ENCODE measurements around the gene BMP8A.
"Not testable (repeated sequence)": the region's sequence is repeated elsewhere in the genome, so short reads cannot be mapped to it uniquely, and the experiment has no call there.

- not testable (repeated sequence) for TF ChIP-seq TCF7L2 (IDR thresholded peaks at IDR 0.05; ENCODE audit: low read depth, low read length); CTCF (IDR thresholded peaks at IDR 0.05); SIN3A (IDR thresholded peaks at IDR 0.05; ENCODE audit: borderline replicate concordance, insufficient read depth, low read depth, low read length); POLR2AphosphoS5 (IDR thresholded peaks at IDR 0.05; ENCODE audit: low read depth, low read length)
These were observed 20.9 kb downstream of the BMP8A start for GRCh38 chr1:39512234-39512847.

Measured in Panc1 (cell line).